Upper lobe of left lung (tissue), 6 donors: ENCODE data around the gene LTBP1. TPM values are rescaled to one million over a fixed set of nuclear protein-coding genes. Genes with fewer than 3 reads are reported as not detected.

ENCODE experiments used
- ATAC-seq, 2 donors: fragments of 200-7000 bp; cut with Tn5 transposase; one replicate each; pipeline ENCODE4 v1.9.1; 2022; ENCODE audit warnings: mild to moderate bottlenecking in 2 of 2, moderate library complexity in 2 of 2; ENCODE audit not compliant: low FRiP score in 2 of 2
- DNase-seq, 2 donors: peaks; one replicate each; pipeline ENCODE4 v3.0.0-alpha.2; 2019 to 2020
- H3K27ac ChIP-seq, 4 donors: fragments of 200-600 bp; sonication (generic); one replicate each; pipeline ENCODE4 v1.5.1; 2016 to 2019
- H3K27me3 ChIP-seq, 4 donors: fragments of 200-600 bp; sonication (generic); one replicate each; pipeline ENCODE4 v1.5.1; 2017 to 2019
- H3K36me3 ChIP-seq, 4 donors: fragments of 200-600 bp; sonication (generic); one replicate each; pipeline ENCODE4 v1.5.1; 2016 to 2019
- H3K4me1 ChIP-seq, 4 donors: fragments of 200-600 bp; sonication (generic); one replicate each; pipeline ENCODE4 v1.5.1; 2018 to 2019
- H3K4me3 ChIP-seq, 4 donors: fragments of 200-600 bp; sonication (generic); one replicate each; pipeline ENCODE4 v1.5.1; 2017 to 2019; ENCODE audit warnings: mild to moderate bottlenecking in 2 of 4, moderate library complexity in 1 of 4
- H3K9me3 ChIP-seq, 4 donors: fragments of 200-600 bp; sonication (generic); one replicate each; pipeline ENCODE4 v1.5.1; 2018 to 2019
- CTCF ChIP-seq, 6 experiments: fragments of 450-650 bp in 4 of 6; fragments of 200-600 bp in 2 of 6; sonication (generic) in 2 of 6; IDR thresholded peaks; one replicate each; pipeline ENCODE4 v1.5.1; 2016 to 2019; ENCODE audit warnings: antibody characterized with exemption in 6 of 6
- EP300 ChIP-seq, 4 donors: sonication (generic); formaldehyde crosslinking; IDR thresholded peaks; one replicate each; pipeline ENCODE4 v1.5.1; 2017; ENCODE audit warnings: antibody characterized with exemption in 4 of 4, control low read depth in 2 of 4
- POLR2A ChIP-seq, 4 donors: fragments of 450-650 bp; IDR thresholded peaks; one replicate each; pipeline ENCODE4 v1.5.1; 2016 to 2017; ENCODE audit warnings: antibody characterized with exemption in 4 of 4, mild to moderate bottlenecking in 2 of 4
- POLR2AphosphoS5 ChIP-seq, 2 donors: sonication (generic); formaldehyde crosslinking; IDR thresholded peaks; one replicate each; pipeline ENCODE4 v1.5.1; 2017; ENCODE audit warnings: antibody characterized with exemption in 2 of 2
- WGBS, 2 donors: methylation state at CpG; one replicate each; pipeline ENCODE4 v1.1.5; 2017 to 2018; 5-methylcytosine and 5-hydroxymethylcytosine counted together
- total RNA-seq, 6 donors: library from RNA; depleted of rRNA in 4 of 6; stranded (reverse); fragments of >200 nt in 4 of 6; gene quantifications; one replicate each; pipeline versions ENCODE4 v1.1.0 to v1.2.1, GENCODE V29; 2016 to 2021
- donor health status: DM: no; HTN: no; CAD: no; lungs with moderate emphysema.
- donor health status: DM: no; HTN: yes; CAD: no; lungs with severe emphysema.

Gene LTBP1
- total RNA-seq, 6 donors from 2014 or later, result 11.5 to 45.0 (median 27.1) TPM

- TF ChIP-seq EP300 (IDR thresholded peaks at IDR 0.05) (no peak), POLR2A (IDR thresholded peaks at IDR 0.05) (no peak), CTCF (IDR thresholded peaks at IDR 0.05) (no peak), POLR2AphosphoS5 (IDR thresholded peaks at IDR 0.05) (no peak)
- ATAC-seq (no peak), DNase-seq (no peak)
- 91 to 98% methylated on average over 2 of the region's 2 CpGs for WGBS, 2 donors
- no peaks in the 10 kb centered on the region for H3K4me1 ChIP-seq
- H3K27me3 ChIP-seq, result no peaks in the 10 kb centered on the region
- no peaks in the 10 kb centered on the region for H3K36me3 ChIP-seq
- H3K9me3 ChIP-seq, result no peaks in the 10 kb centered on the region
- H3K27ac ChIP-seq, result no peak overlapping the region
- no peak overlapping the region for H3K4me3 ChIP-seq
These were observed 168.4 kb downstream of the LTBP1 start for GRCh38 chr2:33115196-33115595.

- no peak for DNase-seq
- H3K27me3 ChIP-seq, result no peaks in the 10 kb centered on the region
- H3K4me1 ChIP-seq, result no peaks in the 10 kb centered on the region
- H3K9me3 ChIP-seq, result no peaks in the 10 kb centered on the region
- no peaks in the 10 kb centered on the region for H3K36me3 ChIP-seq
- H3K27ac ChIP-seq, result no peak overlapping the region
- no peak for TF ChIP-seq POLR2A (IDR thresholded peaks at IDR 0.05)
- no peak for TF ChIP-seq CTCF (IDR thresholded peaks at IDR 0.05)
- TF ChIP-seq POLR2AphosphoS5 (IDR thresholded peaks at IDR 0.05), result no peak
- no peak for TF ChIP-seq EP300 (IDR thresholded peaks at IDR 0.05)
- WGBS, 2 donors, result 81 to 84% methylated on average over 1 of the region's 1 CpG
- ATAC-seq, result no peak
- H3K4me3 ChIP-seq, result no peak overlapping the region
These were observed 169.0 kb downstream of the LTBP1 start for GRCh38 chr2:33115728-33116127.

- Histone ChIP-seq H3K36me3 (no peaks in the 10 kb centered on the region), H3K4me1 (no peaks in the 10 kb centered on the region), H3K27ac (no peak overlapping the region), H3K27me3 (no peaks in the 10 kb centered on the region), H3K4me3 (no peak overlapping the region), H3K9me3 (no peaks in the 10 kb centered on the region)
- DNase-seq (no peak), ATAC-seq (no peak)
- WGBS, 2 donors, result 79 to 80% methylated on average over 4 of the region's 4 CpGs
- TF ChIP-seq CTCF (IDR thresholded peaks at IDR 0.05), result no peak
- no peak for TF ChIP-seq POLR2AphosphoS5 (IDR thresholded peaks at IDR 0.05)
- no peak for TF ChIP-seq EP300 (IDR thresholded peaks at IDR 0.05)
- TF ChIP-seq POLR2A (IDR thresholded peaks at IDR 0.05), result no peak
These were observed 170.0 kb downstream of the LTBP1 start for GRCh38 chr2:33116799-33117198.

GRCh38 chr2:33118651-33119050 is 171.9 kb downstream of the LTBP1 start:
- Histone ChIP-seq H3K27me3 (no peaks in the 10 kb centered on the region), H3K36me3 (no peaks in the 10 kb centered on the region), H3K4me1 (no peaks in the 10 kb centered on the region), H3K27ac (no peak overlapping the region), H3K9me3 (no peaks in the 10 kb centered on the region), H3K4me3 (no peak overlapping the region)
- ATAC-seq (no peak), DNase-seq (no peak)
- WGBS, 2 donors, result 87 to 96% methylated on average over 6 of the region's 6 CpGs
- no peak for TF ChIP-seq CTCF (IDR thresholded peaks at IDR 0.05)

GRCh38 chr2:33121416-33121815 is 174.7 kb downstream of the LTBP1 start:
- Histone ChIP-seq H3K9me3 (no peaks in the 10 kb centered on the region), H3K36me3 (no peaks in the 10 kb centered on the region), H3K4me1 (no peaks in the 10 kb centered on the region), H3K27me3 (no peaks in the 10 kb centered on the region), H3K27ac (no peak overlapping the region), H3K4me3 (no peak overlapping the region)
- TF ChIP-seq CTCF (IDR thresholded peaks at IDR 0.05) (no peak), EP300 (IDR thresholded peaks at IDR 0.05) (no peak), POLR2AphosphoS5 (IDR thresholded peaks at IDR 0.05) (no peak), POLR2A (IDR thresholded peaks at IDR 0.05) (no peak)
- WGBS, 2 donors, result 91 to 94% methylated on average over 10 of the region's 10 CpGs
- ATAC-seq, result no peak
- no peak for DNase-seq
